Neural cell (in vitro differentiated cells): ENCODE results near the gene RETSAT. TPM values are rescaled to one million over a fixed set of nuclear protein-coding genes. Genes with fewer than 3 reads are reported as not detected.

Source experiments
- H2AFZ ChIP-seq: fragments of 200-600, 300-800 bp; sonication (generic), shearing (Covaris generic); 2 replicates; pipeline ENCODE4 v1.6.0; 2014; ENCODE audit warnings: low read depth, mild to moderate bottlenecking, antibody characterized with exemption, low read length, moderate library complexity
- H3F3A ChIP-seq: fragments of 200-600 bp; shearing (Covaris generic); 2 replicates; pipeline ENCODE4 v1.6.1; 2016; ENCODE audit warnings: mild to moderate bottlenecking, moderate library complexity, mixed read lengths, antibody characterized with exemption, low read length; ENCODE audit not compliant: insufficient read depth, poor library complexity, severe bottlenecking
- H3K27ac ChIP-seq: fragments of 200-600, 300-800 bp; sonication (generic), shearing (Covaris generic); 2 replicates; pipeline ENCODE4 v1.5.1; 2014; ENCODE audit warnings: mild to moderate bottlenecking, low read length, moderate library complexity
- H3K27me3 ChIP-seq: fragments of 300-800, 200-600 bp; sonication (generic), shearing (Covaris generic); 2 replicates; pipeline ENCODE4 v1.6.0; 2014; ENCODE audit warnings: mild to moderate bottlenecking, low read depth, low read length, moderate library complexity; ENCODE audit not compliant: insufficient read depth
- H3K36me3 ChIP-seq: fragments of 300-800, 200-600 bp; sonication (generic), shearing (Covaris generic); 2 replicates; pipeline ENCODE4 v1.5.1; 2014; ENCODE audit warnings: mild to moderate bottlenecking, antibody characterized with exemption, low read length, moderate library complexity; ENCODE audit not compliant: insufficient read depth
- H3K4me2 ChIP-seq: fragments of 300-800, 200-600 bp; sonication (generic), shearing (Covaris generic); 2 replicates; pipeline ENCODE4 v1.6.0; 2014; ENCODE audit warnings: mild to moderate bottlenecking, low read length
- H3K4me3 ChIP-seq: fragments of 300-800, 200-600 bp; sonication (generic), shearing (Covaris generic); 2 replicates; pipeline ENCODE4 v1.5.1; 2014; ENCODE audit warnings: mild to moderate bottlenecking, low read length, moderate library complexity
- H3K79me2 ChIP-seq: fragments of 200-600 bp; shearing (Covaris generic); replicated peaks from 2 replicates; pipeline ENCODE4 v1.6.0; 2014; ENCODE audit warnings: mild to moderate bottlenecking, low read length, moderate library complexity; ENCODE audit not compliant: insufficient read depth
- H3K9ac ChIP-seq: fragments of 300-800, 200-600 bp; sonication (generic), shearing (Covaris generic); 2 replicates; pipeline ENCODE4 v1.6.1; 2016; ENCODE audit warnings: mild to moderate bottlenecking, low read length, mixed read lengths
- H3K9me2 ChIP-seq: fragments of 200-600 bp; shearing (Covaris generic); 2 replicates; pipeline ENCODE4 v1.6.1; 2016; ENCODE audit warnings: mild to moderate bottlenecking, low read length, mixed read lengths; ENCODE audit not compliant: insufficient read depth
- H3K9me3 ChIP-seq: fragments of 200-600, 300-800 bp; sonication (generic), shearing (Covaris generic); 2 replicates; pipeline ENCODE4 v1.6.1; 2016; ENCODE audit warnings: mild to moderate bottlenecking, mixed run types, low read length, moderate library complexity, mixed read lengths
- H4K20me1 ChIP-seq: fragments of 200-600 bp; shearing (Covaris generic); 2 replicates; pipeline ENCODE4 v1.6.1; 2016; ENCODE audit warnings: mild to moderate bottlenecking, mixed run types; ENCODE audit not compliant: insufficient read depth
- EP300 ChIP-seq: fragments of 450-650 bp; conservative IDR thresholded peaks from 2 replicates; pipeline ENCODE4 v1.6.1; 2014; ENCODE audit warnings: antibody characterized with exemption, mild to moderate bottlenecking, moderate library complexity; ENCODE audit not compliant: poor library complexity, severe bottlenecking
- EZH2 ChIP-seq: fragments of 200-600, 300-800 bp; shearing (Covaris generic), sonication (generic); IDR thresholded peaks from 2 replicates; pipeline ENCODE4 v1.6.1; 2014; ENCODE audit warnings: antibody characterized with exemption, low read length, borderline replicate concordance, mild to moderate bottlenecking; ENCODE audit not compliant: insufficient read depth, poor library complexity, severe bottlenecking
- MXI1 ChIP-seq: fragments of 450-650 bp; conservative IDR thresholded peaks from 2 replicates; pipeline ENCODE4 v1.6.1; 2014; ENCODE audit warnings: antibody characterized with exemption, mild to moderate bottlenecking; ENCODE audit not compliant: poor library complexity, severe bottlenecking
- POLR2AphosphoS5 ChIP-seq: IDR thresholded peaks from 2 replicates; pipeline ENCODE4 v1.6.1; 2012
- RAD21 ChIP-seq: fragments of 450-650 bp; conservative IDR thresholded peaks from 2 replicates; pipeline ENCODE4 v1.6.1; 2014; ENCODE audit warnings: antibody characterized with exemption, mild to moderate bottlenecking, moderate library complexity
- SMC3 ChIP-seq: fragments of 450-650 bp; conservative IDR thresholded peaks from 2 replicates; pipeline ENCODE4 v1.6.1; 2014; ENCODE audit warnings: antibody characterized with exemption, mild to moderate bottlenecking, moderate library complexity; ENCODE audit not compliant: poor library complexity
- TAF1 ChIP-seq: IDR thresholded peaks from 2 replicates; pipeline ENCODE4 v1.6.1; 2012; ENCODE audit warnings: low read depth
- polyA plus RNA-seq: library from polyadenylated mRNA; depleted of rRNA; stranded (reverse); fragments of >200 nt; gene quantifications from 2 replicates; pipeline ENCODE4 v1.2.3, GENCODE V29; 2014
- TF ChIP-seq, protein P1 (sequence below): fragments of 450-650 bp; IDR thresholded peaks from 2 replicates; pipeline ENCODE4 v1.5.1; 2014; ENCODE audit warnings: antibody characterized with exemption, mild to moderate bottlenecking, moderate library complexity; ENCODE audit not compliant: poor library complexity, severe bottlenecking
- TF ChIP-seq, protein P2 (sequence below): IDR thresholded peaks from 2 replicates; pipeline ENCODE4 v1.6.1; 2012; ENCODE audit warnings: borderline replicate concordance

The RETSAT gene
- polyA plus RNA-seq, 1 donor from 2014 or later = 10.9 TPM

DNA sequence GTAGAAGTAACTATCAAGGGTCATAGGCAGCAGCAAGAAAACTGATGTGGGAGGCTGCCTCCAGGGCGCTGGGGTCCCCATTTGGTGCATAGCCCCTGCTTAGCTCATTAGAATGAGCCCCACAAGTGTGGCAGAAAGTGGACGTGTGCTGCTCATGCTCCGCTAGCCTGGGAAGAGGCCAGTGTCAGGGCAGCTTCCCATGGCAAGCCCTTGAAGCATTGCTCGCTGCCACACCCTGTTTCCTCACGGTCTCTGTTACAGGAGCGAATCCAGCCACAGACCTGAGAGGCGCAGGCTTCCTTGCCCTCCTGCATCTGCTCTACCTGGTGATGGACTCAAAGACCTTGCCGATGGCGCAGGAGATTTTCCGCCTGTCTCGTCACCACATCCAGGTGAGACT, 22.8 kb upstream of the RETSAT start:
- H3K79me2 ChIP-seq = no peaks in the 10 kb centered on the region
- no peaks in the 10 kb centered on the region for H3F3A ChIP-seq
- H3K9ac ChIP-seq = no peak overlapping the region
- no peaks in the 10 kb centered on the region for H3K9me2 ChIP-seq
- H2AFZ ChIP-seq = no peak overlapping the region
- H3K36me3 ChIP-seq = no peaks in the 10 kb centered on the region
- H3K4me3 ChIP-seq = no peak overlapping the region
- no peaks in the 10 kb centered on the region for H3K27me3 ChIP-seq
- H3K27ac ChIP-seq = no peak overlapping the region
- H3K9me3 ChIP-seq = no peaks in the 10 kb centered on the region
- no peak overlapping the region for H3K4me2 ChIP-seq
- TF ChIP-seq EZH2 (no peak), RAD21 (no peak), MXI1 (no peak), POLR2AphosphoS5 (no peak), TAF1 (no peak), EP300 (no peak), SMC3 (no peak)
- TF ChIP-seq, protein P1, sequence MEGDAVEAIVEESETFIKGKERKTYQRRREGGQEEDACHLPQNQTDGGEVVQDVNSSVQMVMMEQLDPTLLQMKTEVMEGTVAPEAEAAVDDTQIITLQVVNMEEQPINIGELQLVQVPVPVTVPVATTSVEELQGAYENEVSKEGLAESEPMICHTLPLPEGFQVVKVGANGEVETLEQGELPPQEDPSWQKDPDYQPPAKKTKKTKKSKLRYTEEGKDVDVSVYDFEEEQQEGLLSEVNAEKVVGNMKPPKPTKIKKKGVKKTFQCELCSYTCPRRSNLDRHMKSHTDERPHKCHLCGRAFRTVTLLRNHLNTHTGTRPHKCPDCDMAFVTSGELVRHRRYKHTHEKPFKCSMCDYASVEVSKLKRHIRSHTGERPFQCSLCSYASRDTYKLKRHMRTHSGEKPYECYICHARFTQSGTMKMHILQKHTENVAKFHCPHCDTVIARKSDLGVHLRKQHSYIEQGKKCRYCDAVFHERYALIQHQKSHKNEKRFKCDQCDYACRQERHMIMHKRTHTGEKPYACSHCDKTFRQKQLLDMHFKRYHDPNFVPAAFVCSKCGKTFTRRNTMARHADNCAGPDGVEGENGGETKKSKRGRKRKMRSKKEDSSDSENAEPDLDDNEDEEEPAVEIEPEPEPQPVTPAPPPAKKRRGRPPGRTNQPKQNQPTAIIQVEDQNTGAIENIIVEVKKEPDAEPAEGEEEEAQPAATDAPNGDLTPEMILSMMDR = no peak
- TF ChIP-seq, protein P2, sequence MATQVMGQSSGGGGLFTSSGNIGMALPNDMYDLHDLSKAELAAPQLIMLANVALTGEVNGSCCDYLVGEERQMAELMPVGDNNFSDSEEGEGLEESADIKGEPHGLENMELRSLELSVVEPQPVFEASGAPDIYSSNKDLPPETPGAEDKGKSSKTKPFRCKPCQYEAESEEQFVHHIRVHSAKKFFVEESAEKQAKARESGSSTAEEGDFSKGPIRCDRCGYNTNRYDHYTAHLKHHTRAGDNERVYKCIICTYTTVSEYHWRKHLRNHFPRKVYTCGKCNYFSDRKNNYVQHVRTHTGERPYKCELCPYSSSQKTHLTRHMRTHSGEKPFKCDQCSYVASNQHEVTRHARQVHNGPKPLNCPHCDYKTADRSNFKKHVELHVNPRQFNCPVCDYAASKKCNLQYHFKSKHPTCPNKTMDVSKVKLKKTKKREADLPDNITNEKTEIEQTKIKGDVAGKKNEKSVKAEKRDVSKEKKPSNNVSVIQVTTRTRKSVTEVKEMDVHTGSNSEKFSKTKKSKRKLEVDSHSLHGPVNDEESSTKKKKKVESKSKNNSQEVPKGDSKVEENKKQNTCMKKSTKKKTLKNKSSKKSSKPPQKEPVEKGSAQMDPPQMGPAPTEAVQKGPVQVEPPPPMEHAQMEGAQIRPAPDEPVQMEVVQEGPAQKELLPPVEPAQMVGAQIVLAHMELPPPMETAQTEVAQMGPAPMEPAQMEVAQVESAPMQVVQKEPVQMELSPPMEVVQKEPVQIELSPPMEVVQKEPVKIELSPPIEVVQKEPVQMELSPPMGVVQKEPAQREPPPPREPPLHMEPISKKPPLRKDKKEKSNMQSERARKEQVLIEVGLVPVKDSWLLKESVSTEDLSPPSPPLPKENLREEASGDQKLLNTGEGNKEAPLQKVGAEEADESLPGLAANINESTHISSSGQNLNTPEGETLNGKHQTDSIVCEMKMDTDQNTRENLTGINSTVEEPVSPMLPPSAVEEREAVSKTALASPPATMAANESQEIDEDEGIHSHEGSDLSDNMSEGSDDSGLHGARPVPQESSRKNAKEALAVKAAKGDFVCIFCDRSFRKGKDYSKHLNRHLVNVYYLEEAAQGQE = no peak
- no peaks in the 10 kb centered on the region for H4K20me1 ChIP-seq

DNA sequence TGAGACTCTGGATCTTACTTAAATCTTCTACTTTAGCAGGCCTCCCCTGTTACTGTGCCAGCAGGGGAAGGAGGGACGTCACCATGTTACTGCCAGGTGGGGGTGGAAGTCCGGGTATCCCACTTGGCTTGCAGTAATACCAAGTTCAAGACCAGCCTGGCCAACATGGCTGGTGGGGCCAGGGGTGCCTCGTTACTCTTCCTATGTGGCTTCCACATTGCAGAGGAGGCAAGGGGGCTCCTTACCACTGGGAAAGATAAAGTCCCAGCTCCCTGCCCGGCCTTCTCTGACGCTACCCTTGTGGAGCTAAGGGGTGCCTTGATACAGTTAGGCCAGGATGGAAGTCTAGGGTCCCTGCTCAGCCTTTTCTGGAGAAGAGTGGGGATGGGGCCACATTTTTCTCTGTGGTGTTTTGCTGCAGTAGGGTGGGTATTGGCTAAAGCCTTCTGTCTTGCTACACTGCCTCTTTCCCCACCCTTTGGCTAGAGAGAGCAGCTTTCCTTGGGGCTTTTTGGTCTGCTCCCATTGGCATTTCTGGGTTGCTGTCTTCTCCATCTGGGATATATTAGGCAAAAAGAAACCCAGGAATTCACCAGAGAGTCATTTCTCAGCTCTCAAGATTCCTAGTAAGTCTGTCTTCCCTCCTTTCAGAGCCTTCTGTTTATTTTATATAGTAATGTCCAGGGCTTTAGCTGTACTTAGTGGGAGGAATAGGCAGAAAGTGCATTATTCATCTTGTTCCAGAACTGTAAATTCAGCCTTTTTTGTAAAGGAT, 22.1 kb upstream of the RETSAT start:
- H3K9me2 ChIP-seq = no peaks in the 10 kb centered on the region
- no peak overlapping the region for H3K9ac ChIP-seq
- H4K20me1 ChIP-seq = no peaks in the 10 kb centered on the region
- no peaks in the 10 kb centered on the region for H3K27me3 ChIP-seq
- H3K27ac ChIP-seq = no peak overlapping the region
- no peak for TF ChIP-seq RAD21
- no peak for TF ChIP-seq POLR2AphosphoS5
- TF ChIP-seq, protein P2 = no peak
- TF ChIP-seq SMC3 = no peak
- no peaks in the 10 kb centered on the region for H3K36me3 ChIP-seq
- no peak overlapping the region for H3K4me2 ChIP-seq
- no peaks in the 10 kb centered on the region for H3F3A ChIP-seq
- H3K9me3 ChIP-seq = no peaks in the 10 kb centered on the region
- no peaks in the 10 kb centered on the region for H3K79me2 ChIP-seq
- H2AFZ ChIP-seq = no peak overlapping the region
- H3K4me3 ChIP-seq = no peak overlapping the region
